ENCODE data around the gene ABHD14A.
"Not testable (repeated sequence)": the region's sequence is repeated elsewhere in the genome, so short reads cannot be mapped to it uniquely, and the experiment has no call there.

ABHD14A gene

GRCh38 chr3:51974963-51975851, at the start of gene ABHD14A:
Gene ABHD14A (plus strand): TSS chr3:51975064. CDS start chr3:51975136, 72 bp downstream.
- H3K9ac ChIP-seq (ENCODE audit: low read length), result peak within 1 kb of the TSS; percentile 95
- no peaks in the 10 kb centered on the region for H3K27me3 ChIP-seq (ENCODE audit: control insufficient read depth, insufficient read depth, low read length)
- no peaks in the 10 kb centered on the region for H3K9me3 ChIP-seq (ENCODE audit: control insufficient read depth, low read length)
- peaks cover 29% of the 10 kb centered on the region for H3K4me1 ChIP-seq (ENCODE audit: control insufficient read depth, insufficient read depth, low read length)
- peak within 1 kb of the TSS; percentile 96 for H3K4me3 ChIP-seq (ENCODE audit: low read length)
- no peaks in the 10 kb centered on the region for H3K36me3 ChIP-seq (ENCODE audit: control insufficient read depth, insufficient read depth, low read length)

GRCh38 chr3:51927061-51927977, 47.5 kb upstream of the ABHD14A start:
- H3K27me3 ChIP-seq (ENCODE audit: control insufficient read depth, insufficient read depth, low read length), result no peaks in the 10 kb centered on the region
- no peaks in the 10 kb centered on the region for H3K4me1 ChIP-seq (ENCODE audit: control insufficient read depth, insufficient read depth, low read length)
- H3K9ac ChIP-seq (ENCODE audit: low read length), result no peak overlapping the region
- no peaks in the 10 kb centered on the region for H3K9me3 ChIP-seq (ENCODE audit: control insufficient read depth, low read length)
- H3K4me3 ChIP-seq (ENCODE audit: low read length), result no peak overlapping the region
- H3K36me3 ChIP-seq (ENCODE audit: control insufficient read depth, insufficient read depth, low read length), result no peaks in the 10 kb centered on the region

GRCh38 chr3:51928438-51928837, 46.4 kb upstream of the ABHD14A start:
- Histone ChIP-seq H3K27me3 (ENCODE audit: control insufficient read depth, insufficient read depth, low read length) (no peaks in the 10 kb centered on the region), H3K36me3 (ENCODE audit: control insufficient read depth, insufficient read depth, low read length) (no peaks in the 10 kb centered on the region), H3K9me3 (ENCODE audit: control insufficient read depth, low read length) (no peaks in the 10 kb centered on the region), H3K4me1 (ENCODE audit: control insufficient read depth, insufficient read depth, low read length) (no peaks in the 10 kb centered on the region), H3K4me3 (ENCODE audit: low read length) (no peak overlapping the region), H3K9ac (ENCODE audit: low read length) (no peak overlapping the region)

GRCh38 chr3:51928981-51929380, 45.9 kb upstream of the ABHD14A start:
- H3K9ac ChIP-seq (ENCODE audit: low read length); H3K4me1 ChIP-seq (ENCODE audit: control insufficient read depth, insufficient read depth, low read length); H3K9me3 ChIP-seq (ENCODE audit: control insufficient read depth, low read length); H3K4me3 ChIP-seq (ENCODE audit: low read length); H3K27me3 ChIP-seq (ENCODE audit: control insufficient read depth, insufficient read depth, low read length); H3K36me3 ChIP-seq (ENCODE audit: control insufficient read depth, insufficient read depth, low read length): not testable (repeated sequence)

GRCh38 chr3:51929420-51930003, 45.4 kb upstream of the ABHD14A start:
- no peaks in the 10 kb centered on the region for H3K9me3 ChIP-seq (ENCODE audit: control insufficient read depth, low read length)

GRCh38 chr3:51930439-51930838, 44.4 kb upstream of the ABHD14A start:
- Histone ChIP-seq H3K9me3 (ENCODE audit: control insufficient read depth, low read length) (no peaks in the 10 kb centered on the region), H3K36me3 (ENCODE audit: control insufficient read depth, insufficient read depth, low read length) (no peaks in the 10 kb centered on the region), H3K9ac (ENCODE audit: low read length) (no peak overlapping the region), H3K4me3 (ENCODE audit: low read length) (no peak overlapping the region), H3K27me3 (ENCODE audit: control insufficient read depth, insufficient read depth, low read length) (no peaks in the 10 kb centered on the region), H3K4me1 (ENCODE audit: control insufficient read depth, insufficient read depth, low read length) (no peaks in the 10 kb centered on the region)

More at GRCh38 chr3:51929420-51930003, 45.4 kb upstream of the ABHD14A start:
- Histone ChIP-seq H3K9ac (ENCODE audit: low read length) (no peak overlapping the region), H3K4me1 (ENCODE audit: control insufficient read depth, insufficient read depth, low read length) (no peaks in the 10 kb centered on the region), H3K4me3 (ENCODE audit: low read length) (no peak overlapping the region), H3K36me3 (ENCODE audit: control insufficient read depth, insufficient read depth, low read length) (no peaks in the 10 kb centered on the region), H3K27me3 (ENCODE audit: control insufficient read depth, insufficient read depth, low read length) (no peaks in the 10 kb centered on the region)

- Histone ChIP-seq H3K36me3 (ENCODE audit: control insufficient read depth, insufficient read depth, low read length) (peaks cover 2% of the 10 kb centered on the region), H3K4me1 (ENCODE audit: control insufficient read depth, insufficient read depth, low read length) (no peaks in the 10 kb centered on the region), H3K27me3 (ENCODE audit: control insufficient read depth, insufficient read depth, low read length) (no peaks in the 10 kb centered on the region), H3K4me3 (ENCODE audit: low read length) (no peak overlapping the region), H3K9ac (ENCODE audit: low read length) (no peak overlapping the region), H3K9me3 (ENCODE audit: control insufficient read depth, low read length) (no peaks in the 10 kb centered on the region)
Observed at GRCh38 chr3:51931756-51932155, 43.1 kb upstream of the ABHD14A start.

- H3K27me3 ChIP-seq (ENCODE audit: control insufficient read depth, insufficient read depth, low read length), result no peaks in the 10 kb centered on the region
- H3K4me1 ChIP-seq (ENCODE audit: control insufficient read depth, insufficient read depth, low read length), result no peaks in the 10 kb centered on the region
- H3K4me3 ChIP-seq (ENCODE audit: low read length), result no peak overlapping the region
- peaks cover 8% of the 10 kb centered on the region for H3K36me3 ChIP-seq (ENCODE audit: control insufficient read depth, insufficient read depth, low read length)
- no peaks in the 10 kb centered on the region for H3K9me3 ChIP-seq (ENCODE audit: control insufficient read depth, low read length)
- no peak overlapping the region for H3K9ac ChIP-seq (ENCODE audit: low read length)
Observed at GRCh38 chr3:51932471-51933370, 42.1 kb upstream of the ABHD14A start.

GRCh38 chr3:51933471-51934138, 41.3 kb upstream of the ABHD14A start:
- Histone ChIP-seq H3K9me3 (ENCODE audit: control insufficient read depth, low read length) (no peaks in the 10 kb centered on the region), H3K4me3 (ENCODE audit: low read length) (no peak overlapping the region), H3K36me3 (ENCODE audit: control insufficient read depth, insufficient read depth, low read length) (peaks cover 8% of the 10 kb centered on the region), H3K27me3 (ENCODE audit: control insufficient read depth, insufficient read depth, low read length) (no peaks in the 10 kb centered on the region), H3K4me1 (ENCODE audit: control insufficient read depth, insufficient read depth, low read length) (no peaks in the 10 kb centered on the region), H3K9ac (ENCODE audit: low read length) (no peak overlapping the region)

GRCh38 chr3:51934139-51934850, 40.6 kb upstream of the ABHD14A start:
- Histone ChIP-seq H3K36me3 (ENCODE audit: control insufficient read depth, insufficient read depth, low read length) (peaks cover 8% of the 10 kb centered on the region), H3K4me3 (ENCODE audit: low read length) (no peak overlapping the region), H3K4me1 (ENCODE audit: control insufficient read depth, insufficient read depth, low read length) (no peaks in the 10 kb centered on the region), H3K9me3 (ENCODE audit: control insufficient read depth, low read length) (no peaks in the 10 kb centered on the region), H3K9ac (ENCODE audit: low read length) (no peak overlapping the region), H3K27me3 (ENCODE audit: control insufficient read depth, insufficient read depth, low read length) (no peaks in the 10 kb centered on the region)
